Activated effector memory CD4-positive, alpha-beta T cell treated with anti-CD3 and anti-CD28 coated beads, Interleukin-2, amount 50 U/mL, for 16 hours (primary cell): ENCODE results near the gene SLCO1B1.
A peak's percentile ranks its signal among the peaks of the same experiment; 100 is the strongest.
"Not testable (repeated sequence)": the region's sequence is repeated elsewhere in the genome, so short reads cannot be mapped to it uniquely, and the experiment has no call there.

Source experiments
- DNase-seq: peaks from one replicate; pipeline ENCODE4 v3.0.0-alpha.2; 2020

The SLCO1B1 gene, protein sequence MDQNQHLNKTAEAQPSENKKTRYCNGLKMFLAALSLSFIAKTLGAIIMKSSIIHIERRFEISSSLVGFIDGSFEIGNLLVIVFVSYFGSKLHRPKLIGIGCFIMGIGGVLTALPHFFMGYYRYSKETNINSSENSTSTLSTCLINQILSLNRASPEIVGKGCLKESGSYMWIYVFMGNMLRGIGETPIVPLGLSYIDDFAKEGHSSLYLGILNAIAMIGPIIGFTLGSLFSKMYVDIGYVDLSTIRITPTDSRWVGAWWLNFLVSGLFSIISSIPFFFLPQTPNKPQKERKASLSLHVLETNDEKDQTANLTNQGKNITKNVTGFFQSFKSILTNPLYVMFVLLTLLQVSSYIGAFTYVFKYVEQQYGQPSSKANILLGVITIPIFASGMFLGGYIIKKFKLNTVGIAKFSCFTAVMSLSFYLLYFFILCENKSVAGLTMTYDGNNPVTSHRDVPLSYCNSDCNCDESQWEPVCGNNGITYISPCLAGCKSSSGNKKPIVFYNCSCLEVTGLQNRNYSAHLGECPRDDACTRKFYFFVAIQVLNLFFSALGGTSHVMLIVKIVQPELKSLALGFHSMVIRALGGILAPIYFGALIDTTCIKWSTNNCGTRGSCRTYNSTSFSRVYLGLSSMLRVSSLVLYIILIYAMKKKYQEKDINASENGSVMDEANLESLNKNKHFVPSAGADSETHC

DNA sequence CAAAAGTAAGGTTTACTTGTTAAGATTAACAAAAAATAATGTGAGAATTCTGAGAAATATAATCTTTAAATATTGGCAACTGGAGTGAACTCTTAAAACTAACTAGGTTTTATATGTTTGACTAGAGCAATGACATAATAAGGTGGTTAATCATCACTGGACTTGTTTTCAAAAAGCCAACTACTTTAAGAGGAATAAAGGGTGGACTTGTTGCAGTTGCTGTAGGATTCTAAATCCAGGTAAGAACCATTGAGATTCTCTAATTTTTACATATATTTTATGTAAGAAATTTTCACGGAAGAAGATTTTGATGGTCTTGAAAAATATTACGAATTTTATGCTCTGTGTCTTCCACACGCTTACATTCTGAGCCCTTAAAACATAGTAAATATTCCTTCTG lies at the start of gene SLCO1B1:
SLCO1B1 (plus strand) TSS at position 197 of the 400 bp plus-strand sequence. CDS start 10,381 bp downstream, outside the sequence.
- no peak for DNase-seq

DNA sequence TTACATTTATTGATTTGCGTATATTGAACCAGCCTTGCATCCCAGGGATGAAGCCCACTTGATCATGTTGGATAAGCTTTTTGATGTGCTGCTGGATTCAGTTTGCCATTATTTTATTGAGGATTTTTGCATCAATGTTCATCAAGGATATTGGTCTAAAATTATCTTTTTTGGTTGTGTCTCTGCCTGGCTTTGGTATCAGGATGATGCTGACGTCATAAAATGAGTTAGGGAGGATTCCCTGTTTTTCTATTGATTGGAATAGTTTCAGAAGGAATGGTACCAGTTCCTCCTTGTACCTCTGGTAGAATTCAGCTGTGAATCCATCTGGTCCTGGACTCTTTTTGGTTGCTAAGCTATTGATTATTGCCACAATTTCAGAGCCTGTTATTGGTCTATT lies 46.2 kb upstream of the SLCO1B1 start:
- not testable (repeated sequence) for DNase-seq

DNA sequence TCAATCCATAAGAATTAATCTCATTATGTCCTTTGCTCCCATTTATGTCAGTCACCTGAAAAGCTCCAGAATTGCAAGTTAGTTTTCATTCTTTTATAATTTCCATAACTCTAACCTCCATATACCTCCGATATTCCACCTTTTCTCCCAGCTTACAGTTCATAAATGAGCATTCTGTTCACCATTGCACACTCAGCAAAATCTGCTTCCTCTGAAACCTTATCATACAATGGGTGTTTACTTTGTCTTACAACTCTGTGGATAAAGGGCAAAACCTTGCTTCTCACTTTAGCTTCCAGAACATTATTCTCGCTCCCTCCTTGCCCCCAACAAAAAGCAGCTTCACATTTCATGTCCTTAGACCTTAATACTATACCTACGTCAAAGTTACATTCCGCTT lies 19.3 kb upstream of the SLCO1B1 start:
- DNase-seq = no peak

DNA sequence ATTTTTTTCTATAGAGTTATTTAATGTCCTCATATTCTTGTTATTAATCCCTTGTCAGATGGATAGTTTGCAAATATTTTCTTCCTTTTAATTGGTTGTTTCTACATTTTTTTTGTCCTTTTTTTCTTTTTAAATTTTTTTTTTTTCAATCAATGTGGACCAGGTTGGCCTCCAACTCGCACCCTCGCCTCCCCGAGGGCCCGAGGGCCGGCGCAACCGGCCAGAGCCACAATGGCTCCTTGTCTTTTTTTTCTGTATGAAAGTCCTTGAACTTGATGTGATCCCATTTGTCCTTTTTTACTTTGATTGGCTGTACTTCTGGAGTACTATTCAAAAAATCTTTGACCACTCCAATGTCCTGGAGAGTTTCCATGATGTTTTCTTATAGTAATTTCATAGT lies 17.7 kb upstream of the SLCO1B1 start:
- DNase-seq = no peak

DNA sequence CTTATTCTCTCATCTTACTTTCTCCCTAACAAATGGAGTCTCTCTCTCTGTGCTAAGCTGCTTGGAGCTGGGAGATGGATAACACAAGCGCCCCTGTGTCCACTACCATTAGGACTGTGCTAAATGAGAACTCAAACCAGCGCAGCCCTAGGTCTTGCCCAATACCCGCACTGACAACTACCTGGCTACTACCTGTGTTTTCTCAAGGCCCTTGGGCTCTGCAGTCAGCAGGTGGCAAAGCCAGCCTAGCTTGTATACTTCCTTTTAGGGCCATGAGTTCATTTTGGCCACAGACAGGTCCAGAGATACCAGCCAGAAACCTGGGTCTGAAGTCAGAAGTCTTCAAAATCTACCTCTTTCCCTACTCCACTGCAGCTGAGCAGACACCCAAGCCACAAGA lies 13.0 kb upstream of the SLCO1B1 start:
- DNase-seq = no peak

DNA sequence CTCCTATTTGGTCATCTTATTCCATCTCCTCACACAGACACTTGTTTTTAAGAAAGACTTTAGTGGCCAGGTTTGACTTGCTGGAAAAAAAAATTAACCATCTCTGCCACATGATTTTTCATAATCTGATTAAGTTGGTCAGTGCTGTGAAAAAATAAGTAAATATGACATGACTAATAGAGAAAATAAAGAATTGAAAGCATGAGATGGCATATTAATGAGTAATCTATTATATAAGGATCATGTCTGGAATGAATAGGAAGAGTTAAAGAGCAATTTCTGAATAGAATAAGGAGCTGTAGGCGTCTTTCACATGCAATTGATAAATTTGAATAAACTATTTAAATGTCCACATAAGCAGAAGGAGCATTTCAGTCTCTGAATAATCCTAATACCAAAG lies 12.2 kb upstream of the SLCO1B1 start:
- DNase-seq = no peak

DNA sequence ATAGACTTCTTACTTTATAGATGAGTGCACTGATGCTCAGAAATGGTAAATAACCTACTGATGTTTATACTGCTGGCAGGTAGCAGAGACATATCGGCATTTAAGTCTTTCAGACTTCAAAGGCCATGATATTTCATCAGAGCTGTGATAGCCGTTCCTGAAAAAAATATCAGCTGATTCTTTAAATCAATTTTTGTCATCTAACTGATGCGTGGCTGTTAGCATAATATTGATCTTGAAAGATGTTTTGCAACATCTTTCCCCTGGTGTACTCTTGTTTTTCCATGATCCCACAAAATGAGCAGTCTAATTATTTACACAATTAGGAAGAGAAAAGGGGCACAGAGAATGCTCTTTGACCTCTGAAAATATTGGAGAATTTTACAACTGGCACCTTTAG lies 1.6 kb upstream of the SLCO1B1 start:
- DNase-seq = no peak

DNA sequence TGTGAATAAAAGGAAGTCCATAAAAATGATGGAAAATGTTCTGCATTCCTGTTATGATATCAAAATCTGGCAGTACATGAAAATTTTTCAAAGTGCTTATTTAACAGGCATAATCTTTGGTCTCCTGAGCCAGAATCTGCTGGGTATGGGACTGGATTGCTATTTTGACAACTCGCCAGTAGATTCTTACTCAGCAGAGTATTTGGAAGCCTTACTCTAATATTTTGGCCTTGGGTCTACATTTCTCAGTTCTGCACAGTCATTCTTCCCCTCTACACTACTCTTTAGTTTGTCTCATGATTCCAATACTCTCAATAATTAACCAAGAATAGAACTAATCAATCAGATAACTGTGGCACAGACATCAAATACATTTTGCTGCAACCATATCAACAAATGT lies 1.1 kb upstream of the SLCO1B1 start:
- DNase-seq = no peak

DNA sequence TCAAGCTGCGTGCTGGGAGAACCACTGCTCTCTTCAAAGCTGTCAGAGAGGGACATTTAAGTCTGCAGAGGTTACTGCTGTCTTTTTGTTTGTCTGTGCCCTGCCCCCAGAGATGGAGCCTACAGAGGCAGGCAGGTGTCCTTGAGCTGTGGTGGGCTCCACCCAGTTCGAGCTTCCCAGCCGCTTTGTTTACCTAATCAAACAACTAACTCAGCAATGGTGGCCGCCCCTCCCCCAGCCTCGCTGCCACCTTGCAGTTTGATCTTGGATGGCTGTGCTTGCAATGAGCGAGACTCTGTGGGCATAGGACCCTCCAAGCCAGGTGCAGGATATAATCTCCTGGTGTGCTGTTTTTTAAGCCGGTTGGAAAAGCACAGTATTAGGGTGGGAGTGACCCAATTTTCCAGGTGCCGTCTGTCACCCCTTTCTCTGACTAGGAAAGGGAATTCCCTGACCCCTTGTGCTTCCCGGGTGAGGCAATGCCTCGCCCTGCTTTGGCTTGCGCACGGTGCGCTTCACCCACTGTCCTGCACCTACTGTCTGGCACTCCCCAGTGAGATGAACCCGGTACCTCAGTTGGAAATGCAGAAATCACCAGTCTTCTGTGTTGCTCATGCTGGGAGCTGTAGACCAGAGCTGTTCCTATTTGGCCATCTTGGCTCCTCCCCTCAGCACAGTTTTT lies 6.5 kb downstream of the SLCO1B1 start:
- not testable (repeated sequence) for DNase-seq

DNA sequence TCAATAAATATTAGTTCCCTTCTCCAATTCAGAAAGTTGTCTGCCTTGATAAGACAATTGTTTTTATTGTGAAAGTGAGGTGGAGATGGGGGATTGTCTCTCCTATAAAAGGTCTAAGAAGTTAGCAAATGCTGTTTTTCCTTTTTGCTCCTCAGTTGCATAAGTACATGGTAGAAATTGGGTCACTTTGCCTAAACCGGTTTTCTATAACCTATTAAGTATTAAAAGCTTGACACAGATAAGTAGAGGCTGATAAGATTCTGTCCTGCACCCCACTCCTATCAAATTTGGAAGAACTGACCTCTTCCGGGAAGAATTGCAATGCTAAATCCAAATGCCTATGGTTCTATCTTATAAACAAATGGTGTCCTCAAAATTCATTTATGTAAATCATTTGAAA lies 7.0 kb downstream of the SLCO1B1 start:
- no peak for DNase-seq

DNA sequence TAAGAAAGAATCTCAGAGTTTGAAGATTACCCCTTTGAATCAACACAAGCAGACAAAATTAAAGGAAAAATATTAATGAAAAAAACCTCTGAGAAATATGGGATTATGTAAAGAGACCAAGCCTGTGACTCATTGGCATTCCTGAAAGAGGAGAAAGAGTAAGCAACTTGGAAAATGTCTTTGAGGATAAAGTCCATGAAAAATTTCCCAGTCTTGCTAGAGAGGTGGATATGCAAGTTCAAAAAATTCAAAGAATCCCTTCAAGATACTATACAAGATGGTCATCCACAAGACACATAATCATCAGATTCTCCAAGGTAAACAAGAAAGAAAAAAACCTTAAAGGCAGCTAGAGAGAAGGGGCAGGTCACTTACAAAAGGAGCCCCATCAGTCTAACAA lies 13.3 kb downstream of the SLCO1B1 start:
- DNase-seq = no peak

DNA sequence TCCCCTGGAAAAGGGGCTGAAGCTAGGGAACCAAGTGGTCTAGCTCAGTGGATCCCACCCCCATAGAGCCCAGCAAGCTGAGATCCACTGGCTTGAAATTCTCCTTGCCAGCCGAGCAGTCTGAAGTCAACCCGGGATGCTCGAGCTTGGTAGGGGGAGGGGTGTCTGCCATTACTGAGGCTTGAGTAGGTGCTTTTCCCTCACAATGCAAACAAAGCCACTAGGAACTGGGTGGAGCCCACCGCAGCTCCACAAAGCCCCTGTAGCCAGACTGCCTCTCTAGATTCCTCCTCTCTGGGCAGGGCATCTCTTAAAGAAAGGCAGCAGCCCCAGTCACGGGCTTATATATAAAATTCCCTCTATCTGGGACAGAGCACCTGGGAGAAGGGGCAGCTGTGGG lies 18.9 kb downstream of the SLCO1B1 start:
- not testable (repeated sequence) for DNase-seq

DNA sequence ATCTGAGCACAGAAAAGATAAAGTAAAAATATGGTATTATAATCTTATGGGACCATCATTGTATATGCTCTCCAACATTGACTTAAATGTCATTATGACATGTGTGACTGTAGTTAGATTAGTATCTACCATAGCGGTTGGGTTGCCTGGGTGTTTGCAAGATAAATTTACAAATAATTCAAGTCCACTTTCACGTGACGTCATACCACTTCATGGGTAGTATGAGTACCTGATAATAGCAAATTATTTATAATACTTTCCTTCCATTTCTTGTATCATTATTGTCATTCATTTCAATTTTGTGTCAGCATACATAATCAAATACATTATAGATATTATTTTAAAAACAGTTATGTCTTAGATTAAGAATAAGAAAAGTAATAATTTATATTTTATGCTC lies 20.2 kb downstream of the SLCO1B1 start:
- no peak for DNase-seq

DNA sequence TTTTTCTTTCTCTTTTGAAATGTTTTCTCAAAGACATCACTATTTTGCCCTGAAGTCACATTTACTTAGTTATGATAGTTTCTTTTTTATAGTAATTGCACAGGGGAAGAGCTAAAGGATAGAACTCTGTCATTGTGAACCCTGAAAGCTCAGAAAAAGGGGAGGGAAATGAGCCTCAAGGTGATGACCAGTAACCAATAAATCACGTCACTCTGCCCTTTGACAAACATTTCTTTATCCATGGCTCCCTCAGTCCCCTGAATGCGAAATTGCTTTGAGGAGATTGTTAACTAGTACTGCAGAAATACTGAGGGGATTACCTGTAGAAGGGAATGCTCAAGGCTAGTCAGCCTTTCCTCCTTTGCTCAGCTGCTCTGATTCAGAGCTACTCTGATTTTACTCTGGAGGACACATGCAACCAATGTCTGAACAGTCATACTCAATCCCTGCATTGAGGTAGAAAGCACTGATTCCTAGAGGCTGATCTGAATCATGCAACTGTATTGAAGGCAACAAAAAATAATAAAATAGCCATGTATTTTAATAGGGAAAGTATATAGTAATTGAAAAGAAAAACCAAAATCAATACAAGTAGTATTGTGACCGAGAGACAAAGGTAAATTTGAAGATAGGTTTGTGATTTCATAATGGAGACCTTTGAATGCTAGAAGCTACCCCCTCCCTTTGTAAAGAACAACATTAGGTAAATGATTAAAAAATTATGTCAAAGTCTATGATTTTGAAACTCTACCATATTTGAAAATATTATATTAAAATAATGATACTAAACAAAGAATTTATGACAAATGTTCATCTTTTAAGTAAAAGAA lies 24.7 kb downstream of the SLCO1B1 start:
- no peak for DNase-seq

DNA sequence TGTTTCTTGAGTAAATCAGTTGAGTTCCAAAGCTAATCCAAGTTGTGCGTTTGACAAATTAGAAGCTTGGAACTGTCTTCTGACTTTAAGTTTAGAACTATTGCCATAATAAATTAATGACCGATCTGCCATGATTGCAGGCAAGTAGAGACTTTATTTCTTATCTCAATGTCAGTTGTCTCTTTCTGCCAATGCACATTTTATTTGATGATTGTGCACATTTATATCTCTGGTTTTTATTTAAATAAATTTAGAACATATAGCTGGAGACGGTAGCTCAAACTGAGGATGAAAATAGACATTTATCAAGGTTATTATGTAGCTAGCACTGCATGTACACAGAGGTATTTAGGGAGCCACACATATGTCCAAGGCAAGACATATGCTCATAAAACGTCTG lies 34.1 kb downstream of the SLCO1B1 start:
- DNase-seq = no peak

DNA sequence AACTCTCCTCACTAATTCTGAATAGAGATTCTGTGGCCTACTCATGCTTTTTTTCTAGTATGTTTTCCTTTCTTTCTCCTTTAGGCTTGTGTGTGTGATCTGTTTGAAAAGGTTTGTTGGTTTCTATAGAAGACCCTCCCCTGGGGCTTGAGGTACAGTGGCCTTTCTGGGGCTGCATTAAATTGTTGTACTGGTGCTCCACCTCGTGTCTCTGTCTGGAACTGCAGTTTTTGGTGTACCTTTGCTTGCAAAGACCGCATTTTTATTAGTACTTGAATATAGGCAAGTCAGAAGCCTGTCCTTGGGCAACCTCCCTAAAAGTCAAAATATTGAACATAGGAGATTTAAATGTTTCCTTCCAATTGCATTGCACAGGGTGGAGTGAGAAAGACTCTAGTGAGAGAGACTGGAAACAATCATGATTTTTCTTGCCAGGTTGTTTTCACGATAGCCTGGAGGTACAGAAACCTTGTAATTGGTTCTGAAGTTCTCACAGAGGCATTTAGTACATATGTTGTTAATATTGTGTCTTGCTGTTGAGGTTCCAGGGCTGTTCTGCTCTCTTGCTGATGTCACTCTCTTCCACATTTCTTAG lies 39.0 kb downstream of the SLCO1B1 start:
- DNase-seq = peak; percentile 70

DNA sequence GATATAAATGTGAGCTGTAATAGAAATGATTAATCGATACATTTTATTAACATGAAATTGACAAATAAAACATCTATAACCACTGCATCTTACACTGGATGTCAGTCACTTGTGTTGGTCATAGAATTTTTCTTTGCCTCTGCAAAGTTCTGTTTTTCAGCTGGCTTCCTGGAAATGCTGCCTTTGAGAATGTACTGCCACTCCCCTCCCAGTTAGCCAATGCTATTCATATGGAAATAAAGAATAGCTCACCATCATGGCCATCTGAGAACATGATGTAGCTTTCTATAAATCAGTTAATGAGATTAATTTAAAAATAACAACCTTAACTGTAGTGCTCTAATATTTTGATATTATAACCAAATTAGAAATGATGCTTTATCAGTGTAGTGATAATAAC lies 41.1 kb downstream of the SLCO1B1 start:
- no peak for DNase-seq

DNA sequence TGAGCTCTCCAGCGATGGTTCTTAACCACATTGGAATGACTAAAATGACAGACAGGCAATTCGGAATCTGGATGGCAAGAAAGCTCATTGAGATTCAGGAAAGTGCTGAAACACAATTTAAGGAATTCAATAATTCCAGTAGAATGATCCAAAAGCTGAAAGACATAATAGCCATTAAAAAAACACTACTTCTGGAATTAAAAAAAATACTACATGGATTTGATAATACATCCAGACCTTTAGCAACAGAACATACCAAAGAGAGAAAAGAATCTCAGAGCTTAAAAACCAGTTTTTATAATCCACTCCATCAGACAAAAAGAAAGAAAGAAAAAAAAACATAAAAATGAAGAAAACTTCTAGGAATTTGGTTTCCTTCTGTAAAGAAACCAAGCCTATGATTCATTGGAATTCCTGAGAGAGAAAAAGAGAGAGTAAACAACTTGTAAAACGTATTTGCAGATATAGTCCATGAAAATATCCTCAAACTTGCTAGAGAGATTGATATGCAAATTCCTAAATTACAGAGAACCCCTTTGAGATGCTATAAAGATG lies 52.8 kb downstream of the SLCO1B1 start:
- no peak for DNase-seq

DNA sequence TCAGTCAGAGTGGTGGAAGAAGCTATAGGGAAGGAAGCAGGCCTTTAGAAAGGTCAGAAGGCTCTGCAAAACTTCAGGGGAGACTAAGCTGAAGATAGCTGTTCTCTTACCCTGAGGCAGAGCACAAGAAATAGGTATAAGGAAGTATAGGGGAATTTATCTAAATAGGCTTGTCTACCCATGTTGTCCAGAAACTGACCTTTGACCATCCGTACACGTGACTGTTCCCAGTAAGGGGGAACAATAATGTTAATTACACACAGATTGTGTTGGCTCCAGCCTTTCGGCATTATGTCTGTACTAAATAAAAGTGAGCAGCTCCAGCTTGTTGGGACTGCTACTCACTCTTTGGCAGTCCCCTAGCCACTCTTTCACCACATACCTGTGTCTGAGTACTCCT lies 59.0 kb downstream of the SLCO1B1 start:
- no peak for DNase-seq

DNA sequence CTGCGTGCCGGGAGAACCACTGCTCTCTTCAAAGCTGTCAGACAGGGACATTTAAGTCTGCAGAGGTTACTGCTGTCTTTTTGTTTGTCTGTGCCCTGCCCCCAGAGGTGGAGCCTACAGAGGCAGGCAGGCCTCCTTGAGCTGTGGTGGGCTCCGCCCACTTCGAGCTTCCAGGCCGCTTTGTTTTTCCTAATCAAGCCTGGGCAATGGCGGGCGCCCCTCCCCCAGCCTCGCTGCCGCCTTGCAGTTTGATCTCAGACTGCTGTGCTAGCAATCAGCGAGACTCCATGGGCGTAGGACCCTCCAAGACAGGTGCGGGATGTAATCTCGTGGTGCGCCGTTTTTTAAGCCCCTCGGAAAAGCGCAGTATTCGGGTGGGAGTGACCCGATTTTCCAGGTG lies 83.4 kb downstream of the SLCO1B1 start:
- not testable (repeated sequence) for DNase-seq

DNA sequence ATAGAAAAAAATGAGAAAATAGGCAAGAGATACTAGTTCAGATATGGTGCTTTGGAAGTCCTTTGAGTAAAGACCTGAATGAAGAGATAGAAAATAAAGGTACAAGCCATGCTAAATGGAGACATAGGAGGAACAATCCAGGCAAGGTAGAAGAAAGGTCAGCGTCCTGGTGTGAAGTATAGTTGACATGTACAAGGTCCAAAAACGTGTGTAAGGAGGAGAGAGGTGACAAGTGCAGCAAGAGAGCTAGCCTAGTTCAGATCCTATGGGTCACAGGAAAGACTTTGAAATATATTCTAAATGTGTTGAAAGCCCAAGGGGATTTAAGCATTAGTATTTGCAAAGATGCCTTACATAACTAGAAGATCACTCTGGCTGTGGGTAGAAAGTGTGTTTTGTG lies 88.2 kb downstream of the SLCO1B1 start:
- no peak for DNase-seq

DNA sequence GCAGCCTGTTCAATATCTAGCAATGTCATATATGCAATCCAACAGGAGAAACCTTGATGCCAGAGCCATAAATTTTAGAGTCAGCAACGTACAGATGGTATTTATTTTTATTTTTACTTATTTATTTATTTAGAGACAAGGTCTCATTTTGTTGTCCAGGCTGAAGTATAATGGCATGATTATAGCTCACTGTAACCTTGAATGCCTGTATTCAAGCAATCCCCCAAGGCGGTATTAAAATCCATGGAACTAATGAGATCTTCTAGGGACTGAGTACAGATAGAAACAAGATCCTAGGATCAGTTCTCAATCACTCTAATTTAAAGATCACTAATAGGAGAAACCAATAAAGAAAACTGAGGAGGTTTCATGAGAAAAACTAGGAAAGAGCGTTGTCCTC lies 89.3 kb downstream of the SLCO1B1 start:
- DNase-seq = no peak
